SK-N-SH treated with all-trans-retinoic acid at 6 μM for 48 hours (cell line): Measurements from ENCODE around the gene GNAS-AS1.

Source experiments
- BACH2 ChIP-seq: fragments of 250-450 bp; sonication (Bioruptor Pico); IDR thresholded peaks from 2 replicates; pipeline ENCODE4 v1.9.0; 2021; ENCODE audit warnings: mild to moderate bottlenecking, borderline replicate concordance
- ZFP3 ChIP-seq: fragments of 250-450 bp; sonication (Bioruptor Pico); IDR thresholded peaks from 2 replicates; pipeline ENCODE4 v1.5.0; 2020; ENCODE audit warnings: mild to moderate bottlenecking, moderate library complexity

DNA sequence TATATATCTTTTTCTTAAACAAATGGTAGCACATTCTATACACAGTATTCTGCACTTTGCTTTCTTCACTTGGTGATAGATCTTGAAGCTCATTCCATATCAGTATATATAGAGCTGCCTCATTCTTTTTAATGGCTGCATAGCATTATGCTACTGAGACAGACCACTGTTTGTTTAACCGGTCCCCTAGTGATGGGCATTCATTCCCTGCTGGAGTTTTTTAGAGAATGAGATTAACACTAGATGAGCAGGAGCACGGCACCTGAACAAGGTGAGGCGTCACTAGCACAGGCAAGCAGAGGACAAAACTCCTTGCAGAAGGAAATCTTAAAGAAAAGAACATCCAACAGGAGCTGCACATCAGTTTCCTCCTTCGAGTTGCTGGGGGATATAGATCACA lies 69.6 kb downstream of the GNAS-AS1 start:
- TF ChIP-seq ZFP3 (CRISPR knock-in tag) (no peak), BACH2 (no peak)
